KMS-11 (cell line): ENCODE data around the gene PCSK7.
A peak's percentile ranks its signal among the peaks of the same experiment; 100 is the strongest.

ENCODE experiments used
- H2AFZ ChIP-seq: fragments of 200-600 bp; sonication (generic); 2 replicates; pipeline ENCODE4 v1.6.1; 2016; ENCODE audit warnings: antibody characterized with exemption, mixed run types, low read depth
- H3K27ac ChIP-seq: fragments of 200-600 bp; sonication (generic); 2 replicates; pipeline ENCODE4 v1.6.1; 2016; ENCODE audit warnings: mild to moderate bottlenecking, mixed run types
- H3K27me3 ChIP-seq: fragments of 200-600 bp; sonication (generic); 2 replicates; pipeline ENCODE4 v1.6.1; 2017; ENCODE audit warnings: mild to moderate bottlenecking, low read depth, mixed run types, moderate library complexity; ENCODE audit not compliant: insufficient read depth
- H3K36me3 ChIP-seq: fragments of 200-600 bp; sonication (generic); 2 replicates; pipeline ENCODE4 v1.6.1; 2017; ENCODE audit warnings: mild to moderate bottlenecking, mixed run types; ENCODE audit not compliant: insufficient read depth
- H3K4me1 ChIP-seq: fragments of 200-600 bp; sonication (generic); 2 replicates; pipeline ENCODE4 v1.6.1; 2016; ENCODE audit warnings: mild to moderate bottlenecking, low read depth, mixed run types; ENCODE audit not compliant: poor library complexity, severe bottlenecking
- H3K4me2 ChIP-seq: fragments of 200-600 bp; sonication (generic); 2 replicates; pipeline ENCODE4 v1.7.0; 2016; ENCODE audit warnings: mild to moderate bottlenecking, mixed run types
- H3K4me3 ChIP-seq: fragments of 200-600 bp; sonication (generic); IDR thresholded peaks from 2 replicates; pipeline ENCODE4 v1.6.1; 2017; ENCODE audit warnings: low read depth, low read length, mixed read lengths; ENCODE audit not compliant: insufficient read depth
- H3K79me2 ChIP-seq: fragments of 200-600 bp; sonication (generic); 2 replicates; pipeline ENCODE4 v1.6.1; 2016; ENCODE audit warnings: low read depth, mixed run types; ENCODE audit not compliant: insufficient read depth
- H3K9ac ChIP-seq: fragments of 200-600 bp; sonication (generic); 2 replicates; pipeline ENCODE4 v1.6.1; 2016; ENCODE audit warnings: mild to moderate bottlenecking, mixed run types
- H4K20me1 ChIP-seq: fragments of 200-600 bp; sonication (generic); 2 replicates; pipeline ENCODE4 v1.6.1; 2016; ENCODE audit warnings: mild to moderate bottlenecking, mixed run types; ENCODE audit not compliant: insufficient read depth
- TF ChIP-seq, protein P1 (sequence below): fragments of 200-600 bp; sonication (generic); conservative IDR thresholded peaks from 2 replicates; pipeline ENCODE4 v1.6.1; 2017; ENCODE audit warnings: low read depth, mild to moderate bottlenecking, antibody characterized with exemption, low read length, moderate library complexity, mixed read lengths

Gene PCSK7, protein sequence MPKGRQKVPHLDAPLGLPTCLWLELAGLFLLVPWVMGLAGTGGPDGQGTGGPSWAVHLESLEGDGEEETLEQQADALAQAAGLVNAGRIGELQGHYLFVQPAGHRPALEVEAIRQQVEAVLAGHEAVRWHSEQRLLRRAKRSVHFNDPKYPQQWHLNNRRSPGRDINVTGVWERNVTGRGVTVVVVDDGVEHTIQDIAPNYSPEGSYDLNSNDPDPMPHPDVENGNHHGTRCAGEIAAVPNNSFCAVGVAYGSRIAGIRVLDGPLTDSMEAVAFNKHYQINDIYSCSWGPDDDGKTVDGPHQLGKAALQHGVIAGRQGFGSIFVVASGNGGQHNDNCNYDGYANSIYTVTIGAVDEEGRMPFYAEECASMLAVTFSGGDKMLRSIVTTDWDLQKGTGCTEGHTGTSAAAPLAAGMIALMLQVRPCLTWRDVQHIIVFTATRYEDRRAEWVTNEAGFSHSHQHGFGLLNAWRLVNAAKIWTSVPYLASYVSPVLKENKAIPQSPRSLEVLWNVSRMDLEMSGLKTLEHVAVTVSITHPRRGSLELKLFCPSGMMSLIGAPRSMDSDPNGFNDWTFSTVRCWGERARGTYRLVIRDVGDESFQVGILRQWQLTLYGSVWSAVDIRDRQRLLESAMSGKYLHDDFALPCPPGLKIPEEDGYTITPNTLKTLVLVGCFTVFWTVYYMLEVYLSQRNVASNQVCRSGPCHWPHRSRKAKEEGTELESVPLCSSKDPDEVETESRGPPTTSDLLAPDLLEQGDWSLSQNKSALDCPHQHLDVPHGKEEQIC

DNA sequence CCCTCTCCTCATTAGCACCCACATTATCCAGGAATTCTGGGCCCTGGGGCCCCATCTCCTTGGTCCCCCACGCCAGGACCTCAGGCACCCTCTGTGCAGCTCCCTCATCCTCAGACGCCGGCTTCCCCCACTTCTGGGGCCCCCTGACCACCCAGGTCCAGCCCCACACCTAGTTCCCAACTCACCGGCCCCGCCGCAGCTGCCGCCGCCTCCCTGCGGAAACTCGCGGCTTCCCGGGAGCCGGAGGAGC is at the start of gene PCSK7:
PCSK7 (minus strand) TSS at position 232 of the 250 bp plus-strand sequence. CDS start 2,229 bp downstream, outside the sequence.
- peaks cover 11% of the 10 kb centered on the region; the same call in 1 of the 2 replicates for H3K79me2 ChIP-seq
- peak within 1 kb of the TSS; percentile 79; the same call in 1 of the 2 replicates for H3K9ac ChIP-seq
- peaks cover 13% of the 10 kb centered on the region for H3K4me1 ChIP-seq
- no peak within 1 kb of the TSS for H3K4me3 ChIP-seq
- H3K36me3 ChIP-seq: no peaks in the 10 kb centered on the region
- H3K4me2 ChIP-seq: peak within 1 kb of the TSS; percentile 72
- no peaks in the 10 kb centered on the region for H3K27me3 ChIP-seq
- H3K27ac ChIP-seq: peak within 1 kb of the TSS; percentile 40; the same call in 1 of the 2 replicates
- TF ChIP-seq, protein P1, sequence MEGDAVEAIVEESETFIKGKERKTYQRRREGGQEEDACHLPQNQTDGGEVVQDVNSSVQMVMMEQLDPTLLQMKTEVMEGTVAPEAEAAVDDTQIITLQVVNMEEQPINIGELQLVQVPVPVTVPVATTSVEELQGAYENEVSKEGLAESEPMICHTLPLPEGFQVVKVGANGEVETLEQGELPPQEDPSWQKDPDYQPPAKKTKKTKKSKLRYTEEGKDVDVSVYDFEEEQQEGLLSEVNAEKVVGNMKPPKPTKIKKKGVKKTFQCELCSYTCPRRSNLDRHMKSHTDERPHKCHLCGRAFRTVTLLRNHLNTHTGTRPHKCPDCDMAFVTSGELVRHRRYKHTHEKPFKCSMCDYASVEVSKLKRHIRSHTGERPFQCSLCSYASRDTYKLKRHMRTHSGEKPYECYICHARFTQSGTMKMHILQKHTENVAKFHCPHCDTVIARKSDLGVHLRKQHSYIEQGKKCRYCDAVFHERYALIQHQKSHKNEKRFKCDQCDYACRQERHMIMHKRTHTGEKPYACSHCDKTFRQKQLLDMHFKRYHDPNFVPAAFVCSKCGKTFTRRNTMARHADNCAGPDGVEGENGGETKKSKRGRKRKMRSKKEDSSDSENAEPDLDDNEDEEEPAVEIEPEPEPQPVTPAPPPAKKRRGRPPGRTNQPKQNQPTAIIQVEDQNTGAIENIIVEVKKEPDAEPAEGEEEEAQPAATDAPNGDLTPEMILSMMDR: no peak
- no peaks in the 10 kb centered on the region for H4K20me1 ChIP-seq
- H2AFZ ChIP-seq: peak within 1 kb of the TSS; percentile 76

DNA sequence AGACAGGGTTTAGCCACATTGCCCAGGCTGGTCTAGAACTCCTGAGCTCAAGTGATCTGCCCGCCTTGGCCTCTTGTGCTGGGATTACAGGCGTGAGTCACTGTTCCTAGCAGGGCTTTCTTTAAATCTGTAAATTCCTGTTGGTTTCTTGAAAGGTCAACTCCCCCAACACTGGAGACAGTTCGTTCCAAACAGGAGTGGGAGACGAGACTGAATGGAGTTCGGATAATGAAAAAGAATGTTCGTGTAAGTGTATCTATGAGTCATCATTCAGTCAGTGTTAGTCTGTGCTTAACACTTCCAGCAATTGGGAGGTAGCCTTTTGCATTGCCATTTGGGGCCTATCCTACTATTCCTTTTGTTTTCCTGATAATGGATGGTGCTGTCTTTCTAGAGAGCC is 49.3 kb upstream of the PCSK7 start:
- Histone ChIP-seq H3K79me2 (no peaks in the 10 kb centered on the region), H3K36me3 (no peaks in the 10 kb centered on the region), H3K4me3 (no peak overlapping the region), H3K4me2 (no peak overlapping the region), H2AFZ (no peak overlapping the region), H3K4me1 (no peaks in the 10 kb centered on the region), H4K20me1 (no peaks in the 10 kb centered on the region), H3K27ac (no peak overlapping the region), H3K27me3 (no peaks in the 10 kb centered on the region), H3K9ac (no peak overlapping the region)
- TF ChIP-seq, protein P1: no peak

DNA sequence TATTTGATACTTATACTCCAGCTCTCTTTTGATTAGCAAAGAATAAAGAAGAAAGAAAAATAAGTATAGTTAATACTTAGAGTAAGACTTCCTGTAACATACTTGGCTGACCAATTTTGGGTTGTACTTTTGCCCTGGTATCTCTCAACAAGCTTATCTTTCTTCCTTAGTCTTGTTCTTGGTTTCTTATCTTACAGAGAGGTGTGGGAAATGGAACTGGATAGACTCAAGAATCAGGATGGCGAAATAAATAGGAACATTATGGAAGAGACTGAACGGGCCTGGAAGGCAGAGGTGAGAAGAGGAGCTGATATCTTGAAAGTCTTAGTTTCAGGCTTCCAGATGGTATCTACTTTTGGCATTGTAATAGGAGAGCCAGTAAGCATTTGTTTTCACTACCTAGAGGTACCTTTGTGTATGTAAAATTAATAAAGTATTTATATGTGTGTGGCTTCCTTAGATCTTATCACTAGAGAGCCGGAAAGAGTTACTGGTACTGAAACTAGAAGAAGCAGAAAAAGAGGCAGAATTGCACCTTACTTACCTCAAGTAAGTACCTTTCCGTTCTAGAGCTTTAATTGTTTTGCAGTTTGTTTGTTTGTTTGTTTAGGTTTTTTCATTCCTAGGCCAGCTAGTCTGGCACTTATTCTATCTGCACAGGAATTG is 48.0 kb upstream of the PCSK7 start:
- Histone ChIP-seq H3K27me3 (no peaks in the 10 kb centered on the region), H3K4me2 (no peak overlapping the region), H3K36me3 (no peaks in the 10 kb centered on the region), H3K27ac (no peak overlapping the region), H3K79me2 (no peaks in the 10 kb centered on the region), H3K9ac (no peak overlapping the region), H3K4me3 (no peak overlapping the region), H4K20me1 (no peaks in the 10 kb centered on the region), H3K4me1 (no peaks in the 10 kb centered on the region), H2AFZ (no peak overlapping the region)
- TF ChIP-seq, protein P1: no peak

DNA sequence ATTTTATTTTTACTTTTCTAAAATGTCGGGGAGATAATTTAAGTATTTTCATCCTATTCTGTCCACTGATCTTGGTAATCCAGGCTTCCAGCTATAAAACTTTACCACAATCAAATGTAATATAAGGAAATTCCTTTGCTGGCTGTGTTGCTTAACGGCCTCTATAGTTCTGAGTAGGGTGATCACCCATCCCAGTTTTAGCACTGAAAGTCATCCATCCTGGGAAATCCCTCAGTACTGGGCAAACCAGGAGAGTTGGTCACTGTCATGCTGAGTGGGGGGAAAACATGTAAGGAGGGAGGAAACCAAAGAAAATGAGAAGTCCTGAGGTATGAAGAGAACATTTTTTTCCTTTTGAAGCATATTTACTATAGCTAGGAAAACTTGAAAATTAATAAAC is 46.5 kb upstream of the PCSK7 start:
- no peaks in the 10 kb centered on the region for H3K4me1 ChIP-seq

More for the DNA sequence above, 46.5 kb upstream of the PCSK7 start:
- Histone ChIP-seq H3K4me2 (no peak overlapping the region), H3K9ac (no peak overlapping the region), H3K27me3 (no peaks in the 10 kb centered on the region), H2AFZ (no peak overlapping the region), H3K36me3 (no peaks in the 10 kb centered on the region), H4K20me1 (no peaks in the 10 kb centered on the region), H3K79me2 (no peaks in the 10 kb centered on the region), H3K4me3 (no peak overlapping the region), H3K27ac (no peak overlapping the region)
- TF ChIP-seq, protein P1: no peak
